GM18858 (cell line): Measurements from ENCODE around the gene ATP2C2.

Experiments used
- ATAC-seq: cut with Tn5 transposase; IDR thresholded peaks from one replicate; pipeline ENCODE4 v1.9.1; 2021; ENCODE audit not compliant: unreplicated experiment

ATP2C2 gene

GRCh38 chr16:84362471-84362941, 5.8 kb upstream of the ATP2C2 start:
- no peak for ATAC-seq

GRCh38 chr16:84366208-84366607, 2.1 kb upstream of the ATP2C2 start:
- ATAC-seq, result no peak

- no peak for ATAC-seq
Measured at GRCh38 chr16:84367297-84367680, 1.0 kb upstream of the ATP2C2 start.

- no peak for ATAC-seq
Measured at GRCh38 chr16:84367750-84368307, 509 bp upstream of the ATP2C2 start.

- ATAC-seq, result no peak
Measured at GRCh38 chr16:84369105-84369504, 767 bp downstream of the ATP2C2 start.

GRCh38 chr16:84369938-84370627, 1.7 kb downstream of the ATP2C2 start:
- no peak for ATAC-seq

- ATAC-seq, result no peak
Measured at GRCh38 chr16:84370723-84371552, 2.6 kb downstream of the ATP2C2 start.

- no peak for ATAC-seq
Measured at GRCh38 chr16:84371553-84371865, 3.2 kb downstream of the ATP2C2 start.

- ATAC-seq, result no peak
Measured at GRCh38 chr16:84373907-84374489, 5.7 kb downstream of the ATP2C2 start.

- no peak for ATAC-seq
Measured at GRCh38 chr16:84378099-84378498, 9.8 kb downstream of the ATP2C2 start.

GRCh38 chr16:84378567-84378966, 10.2 kb downstream of the ATP2C2 start:
- no peak for ATAC-seq

- no peak for ATAC-seq
Measured at GRCh38 chr16:84379008-84379708, 10.8 kb downstream of the ATP2C2 start.

- ATAC-seq, result no peak
Measured at GRCh38 chr16:84379709-84380362, 11.5 kb downstream of the ATP2C2 start.

- ATAC-seq, result no peak
Measured at GRCh38 chr16:84380405-84380804, 12.1 kb downstream of the ATP2C2 start.

- ATAC-seq, result no peak
Measured at GRCh38 chr16:84382396-84382795, 14.1 kb downstream of the ATP2C2 start.

- no peak for ATAC-seq
Measured at GRCh38 chr16:84383106-84383505, 14.8 kb downstream of the ATP2C2 start.

- ATAC-seq, result no peak
Measured at GRCh38 chr16:84386047-84386446, 17.7 kb downstream of the ATP2C2 start.

GRCh38 chr16:84387021-84387420, 18.7 kb downstream of the ATP2C2 start:
- no peak for ATAC-seq

- ATAC-seq, result no peak
Measured at GRCh38 chr16:84390131-84390785, 21.9 kb downstream of the ATP2C2 start.
